Neuronal stem cell (in vitro differentiated cells): ENCODE measurements around the gene PHLDA3.

Experiments
- DNase-seq: peaks from one replicate; pipeline ENCODE4 v3.0.0-alpha.2; 2013; ENCODE audit warnings: low spot score
- H2AFZ ChIP-seq: one replicate; pipeline ENCODE4 v1.6.1; 2013; ENCODE audit warnings: mild to moderate bottlenecking, low read length, inconsistent platforms
- H2AK5ac ChIP-seq: 2 replicates; pipeline ENCODE4 v1.6.1; 2013; ENCODE audit warnings: low read depth, mild to moderate bottlenecking, inconsistent platforms, low read length, moderate library complexity, mixed read lengths
- H2BK120ac ChIP-seq: 2 replicates; pipeline ENCODE4 v1.6.1; 2013; ENCODE audit warnings: low read depth, mild to moderate bottlenecking, inconsistent platforms, low read length, moderate library complexity, mixed read lengths
- H2BK12ac ChIP-seq: one replicate; pipeline ENCODE4 v1.6.1; 2013; ENCODE audit warnings: low read length, inconsistent platforms
- H2BK15ac ChIP-seq: 2 replicates; pipeline ENCODE4 v1.6.1; 2013; ENCODE audit warnings: mild to moderate bottlenecking, low read length, inconsistent platforms, mixed read lengths
- H2BK5ac ChIP-seq: one replicate; pipeline ENCODE4 v1.6.1; 2013; ENCODE audit warnings: inconsistent platforms, mild to moderate bottlenecking, low read length, moderate library complexity
- H3K14ac ChIP-seq: one replicate; pipeline ENCODE4 v1.6.1; 2013; ENCODE audit warnings: low read length, inconsistent platforms
- H3K18ac ChIP-seq: 2 replicates; pipeline ENCODE4 v1.6.1; 2013; ENCODE audit warnings: low read length, inconsistent platforms
- H3K23ac ChIP-seq: 2 replicates; pipeline ENCODE4 v1.6.1; 2013; ENCODE audit warnings: low read depth, mild to moderate bottlenecking, mixed read lengths, low read length, inconsistent platforms; ENCODE audit not compliant: poor library complexity
- H3K27ac ChIP-seq: replicated peaks from 3 replicates; pipeline ENCODE4 v1.5.1; 2013; ENCODE audit warnings: low read length, inconsistent platforms
- H3K27me3 ChIP-seq, 3 experiments: 2 replicates each; pipeline ENCODE4 v1.6.1; 2013; ENCODE audit warnings: low read length in 3 of 3, mild to moderate bottlenecking in 2 of 3, inconsistent platforms in 1 of 3, low read depth in 1 of 3, mixed read lengths in 1 of 3, moderate library complexity in 1 of 3; ENCODE audit not compliant: control insufficient read depth in 3 of 3, insufficient read depth in 3 of 3
- H3K36me3 ChIP-seq, 2 donors: replicated peaks in 1 of 2; 2 replicates each; pipeline ENCODE4 v1.6.1; 2013; ENCODE audit warnings: low read length in 2 of 2; ENCODE audit not compliant: control insufficient read depth in 2 of 2, insufficient read depth in 2 of 2
- H3K4ac ChIP-seq: 2 replicates; pipeline ENCODE4 v1.6.1; 2013; ENCODE audit warnings: inconsistent platforms, mild to moderate bottlenecking, low read length, moderate library complexity
- H3K4me1 ChIP-seq, 2 donors: 1 replicate in 1 of 2; 2 replicates in 1 of 2; pipeline ENCODE4 v1.6.1; 2013; ENCODE audit warnings: low read length in 2 of 2, low read depth in 1 of 2; ENCODE audit not compliant: control insufficient read depth in 2 of 2, insufficient read depth in 1 of 2
- H3K4me2 ChIP-seq: one replicate; pipeline ENCODE4 v1.6.1; 2013; ENCODE audit warnings: mild to moderate bottlenecking, low read length, inconsistent platforms; ENCODE audit not compliant: insufficient read depth, poor library complexity, severe bottlenecking
- H3K4me3 ChIP-seq, 2 donors: 2 replicates each; pipeline ENCODE4 v1.5.1; 2013; ENCODE audit warnings: low read length in 2 of 2, mild to moderate bottlenecking in 2 of 2, inconsistent platforms in 1 of 2, moderate library complexity in 1 of 2
- H3K79me1 ChIP-seq: one replicate; pipeline ENCODE4 v1.6.1; 2013; ENCODE audit warnings: low read depth, mild to moderate bottlenecking, inconsistent platforms, low read length, moderate library complexity
- H3K9ac ChIP-seq: one replicate; pipeline ENCODE4 v1.6.1; 2013; ENCODE audit warnings: mild to moderate bottlenecking, low read depth, low read length, inconsistent platforms; ENCODE audit not compliant: poor library complexity
- H3K9me3 ChIP-seq, 2 donors: replicated peaks in 1 of 2; 2 replicates each; pipeline versions ENCODE3 to v1.6.1; 2013; ENCODE audit warnings: low read length in 2 of 2, mild to moderate bottlenecking in 2 of 2, inconsistent platforms in 1 of 2, low read depth in 1 of 2, mixed read lengths in 1 of 2, moderate library complexity in 1 of 2; ENCODE audit not compliant: control insufficient read depth in 2 of 2, insufficient read depth in 1 of 2
- H4K8ac ChIP-seq: one replicate; pipeline ENCODE4 v1.6.1; 2013; ENCODE audit warnings: low read depth, mild to moderate bottlenecking, inconsistent platforms, low read length, moderate library complexity
- H4K91ac ChIP-seq: one replicate; pipeline ENCODE4 v1.6.1; 2013; ENCODE audit warnings: low read length, low read depth, mild to moderate bottlenecking, inconsistent platforms; ENCODE audit not compliant: poor library complexity
- WGBS, 2 donors: extraction: QIAGEN DNeasy Blood & Tissue Kit; methylation state at CpG; one replicate each; pipeline ENCODE4 v1.1.7; 2013; ENCODE audit warnings: missing lambda C conversion rate in 2 of 2, mixed read lengths in 1 of 2; ENCODE audit not compliant: insufficient read length in 2 of 2, insufficient replicate concordance in 1 of 2; ENCODE audit errors: extremely low coverage in 2 of 2; 5-methylcytosine and 5-hydroxymethylcytosine counted together

The PHLDA3 gene

GRCh38 chr1:201483373-201483949 lies 14.5 kb upstream of the PHLDA3 start:
- Histone ChIP-seq H3K9ac (no peak overlapping the region), H3K4me1 (peaks cover 4 to 12% of the 10 kb centered on the region in 2 donors), H2AFZ (no peak overlapping the region), H4K91ac (no peak overlapping the region), H3K23ac (no peak overlapping the region), H3K27ac (no peak overlapping the region), H3K14ac (no peak overlapping the region), H2BK15ac (no peak overlapping the region), H3K9me3 (no peaks in the 10 kb centered on the region), H3K4me2 (no peak overlapping the region), H3K27me3 (peaks cover 3 to 32% (median 20%) of the 10 kb centered on the region in 3 experiments), H3K4ac (no peak overlapping the region), H3K4me3 (no peak overlapping the region), H3K18ac (no peak overlapping the region), H2BK5ac (no peak overlapping the region), H2AK5ac (no peak overlapping the region), H4K8ac (no peak overlapping the region), H3K36me3 (no peaks in the 10 kb centered on the region), H3K79me1 (no peaks in the 10 kb centered on the region), H2BK120ac (no peak overlapping the region), H2BK12ac (no peak overlapping the region)
- DNase-seq, result no peak
- no CpG with 5 or more reads among the region's 4 CpGs for WGBS, 2 donors

GRCh38 chr1:201482755-201483154 lies 13.8 kb upstream of the PHLDA3 start:
- Histone ChIP-seq H3K4ac (no peak overlapping the region), H3K4me2 (no peak overlapping the region), H2BK120ac (no peak overlapping the region), H3K79me1 (no peaks in the 10 kb centered on the region), H3K4me1 (peaks cover 4 to 12% of the 10 kb centered on the region in 2 donors), H4K91ac (no peak overlapping the region), H3K14ac (no peak overlapping the region), H2AK5ac (no peak overlapping the region), H3K9me3 (no peaks in the 10 kb centered on the region), H3K27ac (no peak overlapping the region), H3K36me3 (no peaks in the 10 kb centered on the region), H3K27me3 (peaks cover 3 to 38% (median 20%) of the 10 kb centered on the region in 3 experiments), H2AFZ (peak overlapping the region; percentile 89), H2BK12ac (no peak overlapping the region), H2BK15ac (no peak overlapping the region), H3K4me3 (no peak overlapping the region), H4K8ac (no peak overlapping the region), H3K23ac (no peak overlapping the region), H3K18ac (no peak overlapping the region), H2BK5ac (no peak overlapping the region), H3K9ac (no peak overlapping the region)
- no CpG with 5 or more reads among the region's 5 CpGs for WGBS, 2 donors
- no peak for DNase-seq

- H3K4me3 ChIP-seq, result peak overlapping the region in 1 of 2 donors; percentile 39
- no CpG with 5 or more reads among the region's 35 CpGs for WGBS, 2 donors
- peaks cover 4 to 12% of the 10 kb centered on the region in 2 donors for H3K4me1 ChIP-seq
- H3K27ac ChIP-seq, result no peak overlapping the region
- H3K9ac ChIP-seq, result peak overlapping the region; percentile 22
- no peak overlapping the region for H2BK5ac ChIP-seq
- H3K18ac ChIP-seq, result peak overlapping the region; percentile 74
- H3K14ac ChIP-seq, result no peak overlapping the region
- peaks cover 3 to 46% (median 20%) of the 10 kb centered on the region in 3 experiments for H3K27me3 ChIP-seq
- peak; percentile 76 for DNase-seq
- H3K9me3 ChIP-seq, result no peaks in the 10 kb centered on the region
- no peaks in the 10 kb centered on the region for H3K36me3 ChIP-seq
- peak overlapping the region; percentile 89 for H2AFZ ChIP-seq
- H2AK5ac ChIP-seq, result no peak overlapping the region
- no peak overlapping the region for H3K4ac ChIP-seq
- H3K79me1 ChIP-seq, result no peaks in the 10 kb centered on the region
- no peak overlapping the region for H2BK12ac ChIP-seq
- H3K4me2 ChIP-seq, result peak overlapping the region; percentile 53
- H2BK15ac ChIP-seq, result peak overlapping the region; percentile 37
- H4K8ac ChIP-seq, result no peak overlapping the region
- no peak overlapping the region for H2BK120ac ChIP-seq
- H4K91ac ChIP-seq, result no peak overlapping the region
- peak overlapping the region; percentile 20 for H3K23ac ChIP-seq
Measured at GRCh38 chr1:201481761-201482493, 12.9 kb upstream of the PHLDA3 start.

- Histone ChIP-seq H3K4me3 (no peak overlapping the region), H3K79me1 (no peaks in the 10 kb centered on the region), H3K27me3 (peaks cover 3 to 53% (median 20%) of the 10 kb centered on the region in 3 experiments), H2BK12ac (no peak overlapping the region), H3K9me3 (no peaks in the 10 kb centered on the region), H2BK15ac (no peak overlapping the region), H3K27ac (no peak overlapping the region), H4K8ac (no peak overlapping the region), H3K23ac (no peak overlapping the region), H3K4me1 (peaks cover 0 to 17% of the 10 kb centered on the region in 2 donors), H3K14ac (no peak overlapping the region), H3K36me3 (no peaks in the 10 kb centered on the region), H3K18ac (no peak overlapping the region), H3K9ac (no peak overlapping the region), H4K91ac (no peak overlapping the region), H2BK120ac (no peak overlapping the region), H2AK5ac (no peak overlapping the region), H2AFZ (no peak overlapping the region), H3K4ac (no peak overlapping the region), H2BK5ac (no peak overlapping the region), H3K4me2 (peak overlapping the region; percentile 53)
- DNase-seq, result no peak
- WGBS, 2 donors, result no CpG with 5 or more reads among the region's 17 CpGs
Measured at GRCh38 chr1:201481004-201481380, 12.0 kb upstream of the PHLDA3 start.
